Activated CD8-positive, alpha-beta T cell treated with anti-CD3 and anti-CD28 coated beads for 36 hours (primary cell): ENCODE results near the gene SYTL1. TPM values are rescaled to one million over a fixed set of nuclear protein-coding genes. Genes with fewer than 3 reads are reported as not detected.

ENCODE experiments used
- ATAC-seq: fragments of 200-7000 bp; cut with Tn5 transposase; one replicate; pipeline ENCODE4 v1.10.0; 2021; ENCODE audit warnings: mild to moderate bottlenecking, moderate library complexity
- CTCF ChIA-PET: fragments of 350-600 bp; sonication (Branson Sonifier 250); formaldehyde crosslinking; loops from one replicate; lab custom pipeline; 2021; ENCODE audit warnings: antibody characterized with exemption; lab: Charles Lee
- POLR2A ChIA-PET: fragments of 350-600 bp; sonication (Branson Sonifier 250); formaldehyde crosslinking; loops from one replicate; lab custom pipeline; 2021; ENCODE audit warnings: antibody characterized with exemption; lab: Charles Lee
- DNase-seq: peaks from one replicate; pipeline ENCODE4 v3.0.0-alpha.2; 2020
- H3K27ac Mint-ChIP-seq: one replicate; pipeline ENCODE4 v1.8.0; 2021; ENCODE audit warnings: mild to moderate bottlenecking, mixed read lengths
- H3K27me3 Mint-ChIP-seq: one replicate; pipeline ENCODE4 v1.8.0; 2021; ENCODE audit warnings: mixed read lengths
- H3K36me3 Mint-ChIP-seq: one replicate; pipeline ENCODE4 v1.8.0; 2021; ENCODE audit warnings: low read depth, mixed read lengths
- H3K4me1 Mint-ChIP-seq: one replicate; pipeline ENCODE4 v1.8.0; 2021; ENCODE audit warnings: low read depth, mixed read lengths
- H3K4me3 Mint-ChIP-seq: one replicate; pipeline ENCODE4 v1.8.0; 2021; ENCODE audit warnings: mild to moderate bottlenecking, moderate library complexity, mixed read lengths
- H3K9me3 Mint-ChIP-seq: one replicate; pipeline ENCODE4 v1.8.0; 2021; ENCODE audit warnings: mixed read lengths
- intact Hi-C: fragments of 100-400 bp; cut with micrococcal nuclease; formaldehyde crosslinking; loops from one replicate; pipeline ENCODE4 v1.10.0; 2022
- total RNA-seq, 2 experiments: library from RNA; stranded (reverse); gene quantifications; one replicate each; pipeline ENCODE4 v1.2.3, GENCODE V29; 2021
- TF ChIP-seq, protein P1 (sequence below): fragments of 200-600 bp; IDR thresholded peaks from one replicate; pipeline ENCODE4 v1.8.0; 2022; ENCODE audit warnings: antibody characterized with exemption, mild to moderate bottlenecking

SYTL1 gene
- total RNA-seq, 2 experiments from 2014 or later: 77.7 to 80.6 TPM

DNA sequence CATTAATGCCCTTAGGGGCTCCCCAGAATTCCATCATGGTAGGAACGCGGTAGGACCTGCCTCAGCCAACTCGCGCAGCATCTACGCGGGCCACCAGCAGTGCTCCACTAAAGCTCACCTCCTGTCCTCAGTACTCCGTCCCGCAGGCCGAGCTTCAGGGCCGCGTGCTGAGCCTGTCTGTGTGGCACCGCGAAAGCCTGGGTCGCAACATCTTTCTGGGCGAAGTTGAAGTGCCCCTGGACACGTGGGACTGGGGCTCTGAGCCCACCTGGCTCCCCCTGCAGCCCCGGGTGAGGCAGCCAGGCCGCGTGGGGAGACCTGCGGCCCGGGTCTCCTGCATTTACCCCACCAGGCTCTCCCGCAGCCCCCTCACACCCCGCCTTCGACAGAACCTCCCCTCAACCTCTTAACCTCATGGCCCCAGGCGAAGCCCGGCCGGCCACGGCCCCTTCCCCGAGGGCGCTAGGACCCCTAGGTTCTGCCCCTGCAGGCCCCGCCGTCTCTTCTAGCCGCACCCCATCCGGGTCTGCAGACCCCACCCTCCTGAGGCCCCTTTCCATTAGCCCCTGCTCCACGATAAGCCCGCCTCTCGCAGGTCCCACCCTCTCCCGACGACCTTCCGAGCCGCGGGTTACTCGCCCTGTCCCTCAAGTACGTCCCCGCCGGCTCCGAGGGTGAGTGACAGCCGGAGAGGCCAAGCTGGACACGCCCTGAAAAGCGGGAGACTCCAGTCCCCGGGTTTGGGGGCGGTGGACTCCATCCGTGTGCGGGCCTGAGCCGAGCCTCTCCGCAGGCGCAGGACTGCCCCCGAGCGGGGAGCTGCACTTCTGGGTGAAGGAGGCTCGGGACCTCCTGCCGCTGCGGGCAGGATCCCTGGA lies 9.1 kb downstream of the SYTL1 start:
- H3K4me3 Mint-ChIP-seq: no peak overlapping the region
- H3K4me1 Mint-ChIP-seq: peaks cover 25% of the 10 kb centered on the region
- DNase-seq (no peak), ATAC-seq (no peak)
- ChIA-PET POLR2A (interaction anchor here (1.0 to 2.6 kb wide), 2 partner anchors 7 to 46 kb away, joined by 3 to 7 read pairs; no protein-coding TSS in a partner anchor), CTCF (interaction anchor here (0.9 to 8.9 kb wide), 4 partner anchors 8 to 51 kb away, joined by 4 to 85 read pairs (median 10); no protein-coding TSS in a partner anchor)
- intact Hi-C loops: no loop called here
- peaks cover 9% of the 10 kb centered on the region for H3K36me3 Mint-ChIP-seq
- H3K27ac Mint-ChIP-seq: no peak overlapping the region
- TF ChIP-seq, protein P1, sequence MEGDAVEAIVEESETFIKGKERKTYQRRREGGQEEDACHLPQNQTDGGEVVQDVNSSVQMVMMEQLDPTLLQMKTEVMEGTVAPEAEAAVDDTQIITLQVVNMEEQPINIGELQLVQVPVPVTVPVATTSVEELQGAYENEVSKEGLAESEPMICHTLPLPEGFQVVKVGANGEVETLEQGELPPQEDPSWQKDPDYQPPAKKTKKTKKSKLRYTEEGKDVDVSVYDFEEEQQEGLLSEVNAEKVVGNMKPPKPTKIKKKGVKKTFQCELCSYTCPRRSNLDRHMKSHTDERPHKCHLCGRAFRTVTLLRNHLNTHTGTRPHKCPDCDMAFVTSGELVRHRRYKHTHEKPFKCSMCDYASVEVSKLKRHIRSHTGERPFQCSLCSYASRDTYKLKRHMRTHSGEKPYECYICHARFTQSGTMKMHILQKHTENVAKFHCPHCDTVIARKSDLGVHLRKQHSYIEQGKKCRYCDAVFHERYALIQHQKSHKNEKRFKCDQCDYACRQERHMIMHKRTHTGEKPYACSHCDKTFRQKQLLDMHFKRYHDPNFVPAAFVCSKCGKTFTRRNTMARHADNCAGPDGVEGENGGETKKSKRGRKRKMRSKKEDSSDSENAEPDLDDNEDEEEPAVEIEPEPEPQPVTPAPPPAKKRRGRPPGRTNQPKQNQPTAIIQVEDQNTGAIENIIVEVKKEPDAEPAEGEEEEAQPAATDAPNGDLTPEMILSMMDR: no peak
- no peaks in the 10 kb centered on the region for H3K9me3 Mint-ChIP-seq
- no peaks in the 10 kb centered on the region for H3K27me3 Mint-ChIP-seq

DNA sequence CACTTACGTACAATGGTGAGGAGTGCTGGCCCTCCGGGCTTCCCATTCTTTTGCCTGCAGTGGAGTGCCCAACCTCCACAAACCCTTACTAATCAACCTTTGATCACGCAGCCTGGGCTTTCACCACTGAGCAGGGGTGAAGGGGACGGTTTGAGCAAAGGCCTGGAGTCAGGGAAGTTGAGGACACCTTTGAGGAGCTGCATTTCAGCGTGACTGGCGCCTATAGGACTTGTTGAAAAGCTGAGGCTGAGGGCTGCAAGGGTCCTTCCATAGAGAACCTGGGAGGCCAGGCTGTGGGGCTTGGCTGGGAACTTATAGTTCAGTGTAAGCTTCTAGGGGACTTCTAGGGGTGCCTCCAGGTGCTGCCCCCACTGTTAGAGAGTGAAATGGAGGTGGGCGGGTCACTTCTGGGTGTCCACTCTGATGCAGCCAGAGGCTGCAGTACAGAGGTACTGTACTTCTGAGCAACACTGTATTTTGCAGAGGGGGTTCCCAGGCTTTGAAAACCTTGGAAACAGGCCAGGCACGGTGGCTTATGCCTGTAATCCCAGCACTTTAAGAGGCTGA lies 9.8 kb downstream of the SYTL1 start:
- no peak for ATAC-seq
- no peak for DNase-seq
- Mint-ChIP-seq H3K4me1 (peaks cover 28% of the 10 kb centered on the region), H3K4me3 (no peak overlapping the region), H3K27ac (peak overlapping the region; percentile 15), H3K36me3 (peaks cover 5% of the 10 kb centered on the region), H3K9me3 (no peaks in the 10 kb centered on the region), H3K27me3 (no peaks in the 10 kb centered on the region)
- intact Hi-C loops: no loop called here
- CTCF ChIA-PET: interaction anchor here (0.9 to 8.9 kb wide), 3 partner anchors 19 to 52 kb away, joined by 4 to 85 read pairs (median 4); no protein-coding TSS in a partner anchor
- POLR2A ChIA-PET: interaction anchor here (6.7 kb wide), 1 partner anchor 9 kb away, joined by 61 read pairs; the partner anchor contains the start of gene SYTL1
- TF ChIP-seq, protein P1: no peak

DNA sequence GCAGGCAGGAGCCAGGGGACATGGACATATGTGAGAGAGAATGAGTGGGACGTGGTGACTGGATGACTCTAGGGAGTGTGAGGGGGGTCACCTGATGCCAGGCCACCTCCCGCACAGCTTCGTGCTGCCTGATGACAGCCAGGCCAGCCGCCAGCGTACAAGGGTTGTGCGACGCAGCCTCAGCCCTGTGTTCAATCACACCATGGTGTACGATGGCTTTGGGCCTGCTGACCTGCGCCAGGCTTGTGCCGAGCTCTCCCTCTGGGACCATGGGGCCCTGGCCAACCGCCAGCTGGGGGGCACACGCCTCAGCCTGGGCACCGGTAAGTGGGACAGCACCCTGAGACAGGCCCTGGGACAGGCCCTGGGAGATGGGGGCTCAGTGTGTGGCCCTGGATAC lies 11.3 kb downstream of the SYTL1 start:
- ChIA-PET CTCF (interaction anchor here (0.7 to 8.9 kb wide), 5 partner anchors 11 to 53 kb away, joined by 3 to 85 read pairs (median 5); partner anchors contain the start of gene SYTL1), POLR2A (interaction anchor here (0.6 to 6.7 kb wide), 6 partner anchors 9 to 348 kb away, joined by 3 to 61 read pairs (median 4); partner anchors contain the start of gene SYTL1)
- Mint-ChIP-seq H3K36me3 (peaks cover 2% of the 10 kb centered on the region), H3K27me3 (no peaks in the 10 kb centered on the region), H3K27ac (no peak overlapping the region), H3K9me3 (no peaks in the 10 kb centered on the region), H3K4me3 (no peak overlapping the region), H3K4me1 (peaks cover 34% of the 10 kb centered on the region)
- TF ChIP-seq, protein P1: no peak
- no peak for ATAC-seq
- DNase-seq: no peak
- intact Hi-C loops: no loop called here

DNA sequence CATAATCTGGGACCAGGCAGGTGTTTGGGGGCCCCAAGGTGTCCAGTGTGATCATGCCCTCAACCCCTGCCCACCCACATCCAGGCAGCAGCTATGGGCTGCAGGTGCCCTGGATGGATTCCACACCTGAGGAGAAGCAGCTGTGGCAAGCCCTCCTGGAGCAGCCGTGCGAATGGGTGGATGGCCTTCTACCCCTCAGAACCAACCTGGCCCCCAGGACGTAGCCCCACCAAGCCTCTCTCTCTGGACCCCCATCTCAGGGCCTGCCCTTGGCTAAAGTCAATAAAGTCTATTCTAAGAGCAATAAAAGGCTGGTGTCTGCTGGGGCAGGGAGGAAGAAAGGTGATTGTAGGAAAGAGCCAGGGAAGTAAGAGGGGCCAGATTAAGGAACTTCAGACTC lies 11.8 kb downstream of the SYTL1 start:
- TF ChIP-seq, protein P1: no peak
- Mint-ChIP-seq H3K27ac (peak overlapping the region; percentile 20), H3K9me3 (no peaks in the 10 kb centered on the region), H3K27me3 (no peaks in the 10 kb centered on the region), H3K36me3 (peaks cover 2% of the 10 kb centered on the region), H3K4me3 (no peak overlapping the region), H3K4me1 (peaks cover 34% of the 10 kb centered on the region)
- ChIA-PET POLR2A (interaction anchor here (1.1 to 6.7 kb wide), 3 partner anchors 9 to 17 kb away, joined by 4 to 61 read pairs (median 4); partner anchors contain the start of gene SYTL1), CTCF (interaction anchor here (1.1 to 8.9 kb wide), 5 partner anchors 10 to 54 kb away, joined by 3 to 91 read pairs (median 75); partner anchors contain the start of genes CD164L2 and SYTL1)
- no peak for ATAC-seq
- intact Hi-C loops: no loop called here
- DNase-seq: no peak
